ENCODE data around the gene RRP1B.

DNA sequence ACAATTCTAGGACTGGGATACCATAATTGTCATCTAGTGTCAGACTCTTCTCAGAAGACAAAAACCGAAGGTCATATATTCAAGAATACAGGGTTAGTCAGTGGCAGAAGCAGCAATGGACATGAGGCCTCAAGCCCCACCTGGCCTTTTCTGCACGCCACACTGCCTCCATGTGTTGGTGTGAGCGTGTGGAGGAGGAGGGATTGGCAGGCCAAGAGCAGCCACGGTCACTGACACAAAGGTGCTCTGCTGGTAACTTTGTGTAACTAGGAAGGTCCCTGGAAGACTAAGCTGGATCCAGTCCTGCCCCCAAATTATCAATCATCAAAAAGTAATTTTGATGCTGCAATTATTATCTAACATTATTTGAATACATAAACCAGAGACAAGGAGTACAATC is 35.0 kb upstream of the RRP1B start:
- TF ChIP-seq, protein P1, sequence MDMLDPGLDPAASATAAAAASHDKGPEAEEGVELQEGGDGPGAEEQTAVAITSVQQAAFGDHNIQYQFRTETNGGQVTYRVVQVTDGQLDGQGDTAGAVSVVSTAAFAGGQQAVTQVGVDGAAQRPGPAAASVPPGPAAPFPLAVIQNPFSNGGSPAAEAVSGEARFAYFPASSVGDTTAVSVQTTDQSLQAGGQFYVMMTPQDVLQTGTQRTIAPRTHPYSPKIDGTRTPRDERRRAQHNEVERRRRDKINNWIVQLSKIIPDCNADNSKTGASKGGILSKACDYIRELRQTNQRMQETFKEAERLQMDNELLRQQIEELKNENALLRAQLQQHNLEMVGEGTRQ (IDR thresholded peaks at IDR 0.05) = no peak
- TF ChIP-seq EP300 (IDR thresholded peaks at IDR 0.05) (no peak), CBX2 (IDR thresholded peaks at IDR 0.05; ENCODE audit: borderline replicate concordance, low read depth) (no peak), BHLHE40 (IDR thresholded peaks at IDR 0.05; ENCODE audit: low read depth, low read length) (no peak), SMC3 (IDR thresholded peaks at IDR 0.05) (no peak), CEBPB (IDR thresholded peaks at IDR 0.05) (no peak), ZC3H11A (IDR thresholded peaks at IDR 0.05) (no peak), POLR2A (IDR thresholded peaks at IDR 0.05; ENCODE audit: low read length) (no peak), NPAS2 (CRISPR knock-in tag; IDR thresholded peaks at IDR 0.05; ENCODE audit: borderline replicate concordance) (no peak), NR3C1 (IDR thresholded peaks at IDR 0.05) (no peak), HES2 (IDR thresholded peaks at IDR 0.05) (no peak), CHD2 (IDR thresholded peaks at IDR 0.05; ENCODE audit: low read length, partially characterized antibody) (no peak)
- TF ChIP-seq, protein P2, sequence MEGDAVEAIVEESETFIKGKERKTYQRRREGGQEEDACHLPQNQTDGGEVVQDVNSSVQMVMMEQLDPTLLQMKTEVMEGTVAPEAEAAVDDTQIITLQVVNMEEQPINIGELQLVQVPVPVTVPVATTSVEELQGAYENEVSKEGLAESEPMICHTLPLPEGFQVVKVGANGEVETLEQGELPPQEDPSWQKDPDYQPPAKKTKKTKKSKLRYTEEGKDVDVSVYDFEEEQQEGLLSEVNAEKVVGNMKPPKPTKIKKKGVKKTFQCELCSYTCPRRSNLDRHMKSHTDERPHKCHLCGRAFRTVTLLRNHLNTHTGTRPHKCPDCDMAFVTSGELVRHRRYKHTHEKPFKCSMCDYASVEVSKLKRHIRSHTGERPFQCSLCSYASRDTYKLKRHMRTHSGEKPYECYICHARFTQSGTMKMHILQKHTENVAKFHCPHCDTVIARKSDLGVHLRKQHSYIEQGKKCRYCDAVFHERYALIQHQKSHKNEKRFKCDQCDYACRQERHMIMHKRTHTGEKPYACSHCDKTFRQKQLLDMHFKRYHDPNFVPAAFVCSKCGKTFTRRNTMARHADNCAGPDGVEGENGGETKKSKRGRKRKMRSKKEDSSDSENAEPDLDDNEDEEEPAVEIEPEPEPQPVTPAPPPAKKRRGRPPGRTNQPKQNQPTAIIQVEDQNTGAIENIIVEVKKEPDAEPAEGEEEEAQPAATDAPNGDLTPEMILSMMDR (IDR thresholded peaks at IDR 0.05) = no peak
